Stimulated activated CD8-positive, alpha-beta memory T cell treated with anti-CD3 and anti-CD28 coated beads, Interleukin-4, amount 100 ng/mL, for 24 hours (primary cell): ENCODE measurements around the gene CD81.

ENCODE experiments used
- DNase-seq: peaks from one replicate; pipeline ENCODE4 v3.0.0-alpha.2; 2020; ENCODE audit warnings: low read depth

CD81 gene

DNA sequence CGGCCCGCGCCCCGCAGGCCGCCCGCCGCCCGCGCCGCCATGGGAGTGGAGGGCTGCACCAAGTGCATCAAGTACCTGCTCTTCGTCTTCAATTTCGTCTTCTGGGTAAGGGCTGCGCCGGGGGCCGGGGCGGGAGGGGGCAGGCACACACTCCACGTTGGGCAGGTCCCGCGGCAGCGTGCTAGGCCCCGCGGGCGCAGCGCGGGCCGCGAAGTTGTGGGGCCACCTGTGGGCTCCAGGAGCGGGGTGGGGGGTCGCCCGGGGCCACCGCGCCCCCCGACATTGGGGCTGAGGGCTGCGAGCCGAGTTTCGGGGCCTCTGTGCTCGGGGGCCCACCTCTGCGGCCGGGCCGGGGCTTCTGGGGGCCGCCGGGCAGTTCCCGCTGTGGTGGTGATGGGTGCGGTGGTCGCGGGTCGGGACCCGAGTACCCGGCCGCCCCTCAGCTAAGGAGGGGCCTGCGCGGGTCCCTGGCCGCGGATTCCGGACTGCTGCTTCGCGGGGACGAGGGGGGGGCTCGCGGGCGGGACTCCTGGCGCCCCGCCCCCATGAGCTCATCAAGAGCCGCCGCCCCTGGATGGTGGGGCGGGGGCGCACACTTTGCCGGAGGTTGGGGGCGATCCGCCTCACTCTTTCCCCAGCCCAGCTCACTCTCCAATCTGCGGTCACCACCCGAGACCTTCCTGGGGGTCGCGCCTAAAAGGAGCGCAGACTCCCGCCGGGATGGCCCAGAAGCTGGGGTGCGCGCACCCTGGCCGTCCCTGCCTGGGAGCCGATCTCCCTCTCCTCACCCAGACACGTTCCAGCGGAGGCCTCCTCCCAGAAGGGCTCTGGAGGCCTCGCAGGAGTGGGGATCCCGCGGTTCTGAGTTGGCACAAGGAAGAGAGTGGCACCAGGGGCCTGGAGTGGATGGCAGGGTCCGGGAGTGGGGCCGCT lies 667 bp downstream of the CD81 start:
- DNase-seq: no peak

DNA sequence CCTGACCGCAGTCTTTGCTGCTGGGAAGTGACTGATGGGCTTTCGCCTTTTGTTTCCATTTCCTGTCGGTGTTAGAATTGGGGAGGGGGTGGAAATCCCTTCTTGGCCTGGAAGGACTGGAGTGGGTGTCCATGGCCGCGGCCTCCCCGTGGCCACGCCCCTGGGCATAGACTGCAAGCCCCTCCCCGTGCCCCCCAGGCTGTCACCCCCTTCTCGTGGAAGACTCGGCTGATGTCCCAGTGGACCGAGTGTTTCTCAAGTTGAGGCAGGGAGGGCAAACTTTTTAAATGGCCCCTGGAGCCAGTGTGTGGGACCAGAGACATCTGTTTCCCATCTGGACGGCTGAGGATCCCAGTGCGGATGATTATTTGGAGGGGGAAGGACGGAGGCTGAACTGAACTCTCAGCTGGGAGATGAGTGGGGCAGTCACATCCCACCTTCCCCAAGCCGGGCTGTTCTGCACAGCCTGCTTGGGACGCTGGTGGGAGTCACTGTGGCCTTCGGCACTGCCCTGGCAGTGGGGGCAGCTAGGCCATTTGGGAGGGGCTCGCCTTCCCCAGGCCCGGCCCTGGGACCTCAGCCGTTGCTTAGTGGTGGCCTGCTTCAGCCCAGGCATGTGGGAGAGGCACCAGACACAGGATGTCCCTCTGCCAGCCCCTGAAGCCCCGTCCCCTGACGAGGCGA lies 1.6 kb downstream of the CD81 start:
- DNase-seq: no peak

DNA sequence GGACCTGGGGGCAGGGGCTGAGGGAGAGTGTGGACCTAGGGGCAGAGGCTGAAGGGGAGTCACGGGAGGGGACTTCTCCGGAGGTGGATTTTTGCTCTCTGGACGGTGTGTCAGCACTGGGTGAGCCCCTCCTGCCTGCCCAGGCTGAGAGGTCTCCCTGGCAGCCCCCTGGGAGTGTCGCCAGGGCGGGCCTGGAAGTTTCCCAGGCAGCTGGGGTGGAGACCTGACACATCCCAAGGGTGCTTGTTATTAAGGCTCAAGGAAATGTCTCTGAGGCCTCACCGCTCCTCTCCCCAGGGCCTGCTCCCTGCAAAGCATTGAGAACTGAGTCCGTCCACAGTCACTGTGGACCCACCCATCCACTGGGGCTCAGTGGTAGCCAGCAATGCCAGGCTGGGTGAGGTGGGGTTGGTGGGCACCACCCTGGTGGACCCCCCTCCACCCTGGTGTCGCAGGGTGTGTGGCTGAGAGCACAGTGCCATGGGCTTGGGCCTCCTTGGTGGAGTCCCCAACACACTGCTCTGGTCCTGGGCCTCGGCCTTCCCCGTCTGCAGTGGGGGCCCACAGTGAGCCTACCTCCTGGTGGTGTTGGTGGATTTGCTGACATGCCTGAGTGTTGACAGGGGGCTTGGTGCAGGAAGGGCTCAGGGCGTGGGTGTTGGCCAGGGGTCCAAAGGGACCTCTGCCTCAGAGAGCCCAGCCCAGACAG lies 2.5 kb downstream of the CD81 start:
- no peak for DNase-seq

DNA sequence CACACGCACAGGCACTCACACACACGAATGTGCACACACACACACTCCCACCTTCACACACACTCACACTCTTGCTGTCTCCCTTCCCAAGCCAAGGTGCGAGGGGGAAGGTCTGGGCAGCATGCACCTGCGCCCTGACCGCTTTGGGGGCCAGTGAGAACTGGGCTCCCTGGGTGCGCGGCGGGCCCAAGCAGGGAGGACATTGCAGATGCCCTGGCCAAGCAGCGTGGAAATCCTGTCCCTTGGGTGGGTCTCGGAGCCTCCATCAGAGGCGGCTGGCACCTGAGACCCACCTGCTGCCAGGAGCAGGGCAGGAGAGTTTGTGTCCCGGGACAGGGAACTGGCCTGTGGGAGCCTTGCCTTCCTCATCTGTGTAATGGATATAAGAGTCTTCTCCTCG lies 3.3 kb downstream of the CD81 start:
- DNase-seq: no peak

DNA sequence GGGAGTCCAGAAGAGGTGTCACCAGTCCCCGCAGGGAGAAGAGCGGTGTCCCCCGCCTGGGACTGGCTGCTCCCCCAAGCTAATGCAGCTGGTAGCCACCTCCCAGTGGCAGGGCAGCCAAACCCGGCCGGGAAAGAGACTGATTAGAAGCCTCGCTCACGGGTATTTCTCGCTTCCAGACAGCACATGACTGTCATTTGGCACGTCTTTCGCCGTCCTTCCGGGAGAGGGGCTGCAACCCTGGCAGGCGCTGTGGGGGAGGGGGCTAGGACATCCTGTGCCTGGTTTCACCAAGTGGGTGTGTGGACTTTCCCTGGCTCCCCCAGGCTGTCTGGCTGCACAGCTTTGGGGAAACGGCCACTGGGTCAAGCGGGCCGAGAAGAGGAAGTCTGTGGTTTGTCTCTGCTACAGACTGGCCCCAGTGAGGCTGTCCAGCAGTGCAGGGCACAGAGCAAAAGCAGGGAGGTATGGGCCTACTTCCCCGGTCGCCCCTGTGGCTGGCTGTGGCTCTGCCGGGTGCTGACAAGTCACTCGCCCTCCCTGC lies 3.8 kb downstream of the CD81 start:
- DNase-seq: no peak

DNA sequence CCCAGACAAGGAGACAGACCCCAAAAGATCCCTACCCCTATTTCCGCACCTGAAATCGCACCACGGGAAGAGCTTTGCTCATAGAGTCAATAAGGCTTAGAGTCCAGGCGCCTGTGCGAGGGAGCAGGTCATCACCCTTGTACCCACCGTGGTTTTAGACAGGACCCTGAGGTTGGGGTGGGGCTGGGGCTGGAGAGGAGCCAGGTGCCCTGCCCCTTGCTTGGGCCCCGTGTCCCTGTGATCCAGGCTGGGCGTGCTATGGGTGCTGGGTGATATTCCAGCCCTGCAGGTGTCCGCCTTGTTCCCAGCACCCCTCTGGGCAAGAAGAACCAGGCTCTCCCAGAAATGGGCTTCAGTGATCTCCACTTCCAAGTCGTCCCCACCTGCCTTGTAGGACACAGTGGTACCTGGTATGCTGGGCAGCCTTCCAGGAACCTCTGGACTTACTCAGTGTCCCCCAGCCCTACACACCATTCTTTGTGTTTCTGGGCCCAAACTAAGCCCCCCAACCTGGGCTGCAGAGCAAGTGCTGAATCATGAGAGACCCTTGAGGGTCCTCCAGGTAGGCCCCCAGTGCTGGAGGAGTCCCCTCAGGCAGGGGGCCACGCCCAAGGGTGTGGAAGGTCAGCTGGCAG lies 4.5 kb downstream of the CD81 start:
- DNase-seq: no peak

DNA sequence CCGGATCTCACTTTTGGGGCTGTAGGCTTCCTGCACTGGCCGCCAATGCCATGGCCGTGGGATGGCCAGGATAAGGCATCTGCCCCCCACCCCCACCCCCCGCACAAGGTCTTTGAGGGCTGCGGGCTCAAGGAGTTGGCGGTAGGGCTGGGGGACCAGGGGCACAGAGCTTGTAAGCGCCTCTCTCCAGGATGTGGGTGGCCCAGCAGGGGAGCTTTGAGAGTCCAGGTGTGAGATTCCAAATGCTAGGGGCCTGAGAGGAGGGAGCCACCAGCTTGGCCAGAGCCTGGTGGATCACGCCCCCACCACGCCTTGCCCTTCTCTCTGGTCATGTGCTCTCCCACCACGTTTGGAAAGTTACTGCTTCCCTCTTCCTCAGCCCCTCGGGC lies 5.0 kb downstream of the CD81 start:
- no peak for DNase-seq

DNA sequence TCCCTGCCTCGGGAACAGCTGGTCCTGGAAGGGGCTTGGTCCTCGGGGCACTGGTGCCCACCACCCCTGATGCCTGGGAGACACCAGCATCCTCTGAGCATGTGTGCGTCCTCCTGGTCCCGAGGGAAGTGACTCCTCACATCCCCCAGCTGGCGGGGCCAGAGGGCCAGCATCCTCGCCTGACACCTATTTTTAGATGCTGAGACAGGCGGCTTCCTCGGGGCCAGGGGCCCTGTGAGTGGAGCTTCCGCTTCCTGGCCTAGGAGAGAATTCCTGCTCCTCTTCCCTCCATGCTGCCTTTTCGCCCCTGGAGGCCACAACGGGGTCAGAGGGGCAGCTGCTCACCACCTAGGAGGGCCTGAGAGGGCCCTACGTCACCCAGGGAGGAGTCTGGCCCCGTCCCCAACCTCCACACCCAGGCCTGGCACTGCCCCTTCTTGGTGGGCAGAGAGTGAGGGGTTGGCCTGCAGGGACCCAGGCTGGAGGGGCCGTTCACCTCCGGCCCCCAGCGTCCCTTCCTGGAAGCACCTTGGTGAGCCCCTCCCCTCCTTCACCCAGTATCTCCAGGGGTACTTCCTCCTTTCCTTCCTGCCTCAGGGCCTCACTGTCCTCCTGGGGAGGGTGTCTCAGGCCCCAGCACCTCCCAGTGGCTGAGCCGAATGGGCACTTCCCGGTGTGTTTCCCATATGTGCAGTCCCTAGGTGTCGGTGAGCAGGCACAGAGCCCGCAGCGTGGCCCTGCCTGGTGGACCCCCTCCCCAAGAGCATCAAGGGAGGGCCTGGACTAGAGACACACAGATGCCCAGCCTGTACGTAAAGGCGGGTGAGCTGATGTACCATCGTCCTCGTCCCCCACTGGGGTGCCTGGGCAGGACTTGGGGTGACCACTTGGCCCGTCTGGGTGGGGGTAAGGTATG lies 6.1 kb downstream of the CD81 start:
- DNase-seq: no peak

DNA sequence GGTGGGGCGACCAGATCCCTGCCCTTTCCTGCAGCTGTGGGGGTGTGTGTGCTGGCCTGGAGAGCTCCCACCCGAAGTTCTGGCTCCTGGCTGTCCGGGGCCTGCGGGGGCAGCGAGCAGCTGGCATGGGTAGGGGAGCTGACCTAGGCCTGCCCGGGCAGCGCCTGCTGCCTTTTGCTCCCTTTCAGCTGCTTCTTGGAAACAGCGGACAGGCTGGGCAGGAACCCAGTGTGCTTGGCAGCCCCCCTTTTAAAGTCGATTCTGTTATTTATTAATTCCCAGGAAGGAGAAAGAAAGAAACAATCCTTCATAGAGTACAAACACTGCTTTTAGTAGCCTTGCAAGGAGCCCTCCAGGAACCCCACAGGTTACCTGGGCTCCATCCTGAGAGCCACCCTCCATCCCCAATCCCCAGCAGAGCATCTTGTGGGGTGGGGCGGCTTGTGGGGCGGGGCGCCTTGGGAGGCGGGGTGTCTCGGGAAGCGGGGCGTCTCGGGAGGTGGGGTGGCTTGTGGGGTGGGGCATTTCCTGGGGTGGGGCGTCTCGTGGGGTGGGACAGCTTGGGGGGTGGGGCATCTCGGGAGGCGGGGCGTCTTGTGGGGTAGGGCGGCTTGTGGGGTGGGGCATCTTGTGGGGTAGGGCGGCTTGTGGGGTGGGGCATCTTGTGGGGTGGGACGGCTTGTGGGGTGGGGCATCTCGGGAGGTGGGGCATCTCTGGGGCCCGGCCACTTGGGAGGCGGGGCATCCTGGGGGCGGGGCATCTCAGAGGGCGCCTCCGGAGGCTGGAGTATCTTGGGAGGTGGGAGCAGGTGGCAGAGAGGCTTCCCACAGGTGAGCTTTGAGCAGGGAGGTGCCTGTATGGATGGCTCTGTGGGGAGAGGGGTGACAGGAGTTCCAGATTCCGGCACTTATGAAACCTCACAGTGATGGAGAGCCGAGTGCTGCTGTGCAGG lies 7.0 kb downstream of the CD81 start:
- no peak for DNase-seq

DNA sequence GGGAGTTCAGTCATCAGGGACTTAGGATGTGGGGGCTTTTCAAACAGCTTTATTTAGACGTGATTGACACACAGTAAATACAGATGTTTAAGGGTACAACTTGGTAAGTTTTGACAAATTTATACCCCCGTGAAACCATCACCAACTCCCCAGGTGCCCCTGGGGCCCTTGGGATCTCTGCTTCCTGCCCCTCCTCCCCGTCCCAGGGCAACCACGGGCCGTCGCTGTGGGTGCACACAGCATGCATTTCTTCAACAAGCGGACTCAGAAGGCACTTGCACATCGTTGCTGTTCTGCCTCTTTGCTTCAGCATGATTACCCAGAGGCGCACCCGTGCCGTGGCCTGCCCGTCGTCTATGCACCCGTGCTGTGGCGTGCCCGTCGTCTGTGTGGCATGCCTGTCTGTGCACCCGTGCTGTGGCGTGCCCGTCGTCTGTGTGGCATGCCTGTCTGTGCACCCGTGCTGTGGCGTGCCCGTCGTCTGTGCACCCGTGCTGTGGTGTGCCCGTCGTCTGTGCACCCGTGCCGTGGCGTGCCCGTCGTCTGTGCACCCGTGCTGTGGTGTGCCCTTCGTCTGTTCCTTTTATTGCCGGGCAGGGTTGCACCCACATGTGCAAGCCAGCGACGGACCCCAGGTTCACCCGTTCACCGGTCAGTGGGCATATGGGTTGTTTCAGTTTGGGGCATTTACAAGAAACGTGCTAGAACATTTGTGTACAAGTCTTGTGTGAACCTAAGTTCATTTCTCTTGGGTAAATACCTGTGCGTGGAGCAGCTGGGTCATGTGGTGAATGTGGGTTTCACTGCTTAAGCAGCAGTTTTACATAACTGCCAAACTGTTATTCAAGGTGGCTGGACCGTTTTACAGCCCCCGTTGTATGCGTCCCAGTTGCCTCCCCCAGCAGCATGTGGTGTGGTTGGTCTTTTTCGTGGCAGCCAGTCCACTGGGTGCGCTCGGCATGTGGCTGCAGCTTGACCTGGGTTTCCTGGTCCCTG lies 8.3 kb downstream of the CD81 start:
- DNase-seq: no peak

DNA sequence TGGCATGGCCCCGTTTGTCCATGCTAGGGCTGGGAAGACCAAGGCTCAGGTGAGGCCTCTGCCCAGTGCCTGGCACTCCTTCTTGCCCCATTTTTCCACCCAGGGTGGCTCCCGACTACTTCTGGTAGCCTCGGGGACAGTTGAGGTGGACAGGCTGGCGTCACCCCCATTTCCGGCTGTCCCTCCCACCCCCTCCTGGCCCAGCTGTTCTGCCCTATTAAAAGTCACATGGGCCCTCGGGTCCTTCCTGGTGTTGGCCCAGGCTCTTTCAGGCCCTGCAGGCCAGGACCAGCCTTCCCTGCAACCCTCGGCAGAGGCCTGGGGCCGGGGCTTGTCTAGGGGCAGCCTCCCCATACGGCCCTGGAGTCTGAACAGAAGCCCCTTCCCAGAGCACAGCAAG lies 9.5 kb downstream of the CD81 start:
- DNase-seq: no peak

DNA sequence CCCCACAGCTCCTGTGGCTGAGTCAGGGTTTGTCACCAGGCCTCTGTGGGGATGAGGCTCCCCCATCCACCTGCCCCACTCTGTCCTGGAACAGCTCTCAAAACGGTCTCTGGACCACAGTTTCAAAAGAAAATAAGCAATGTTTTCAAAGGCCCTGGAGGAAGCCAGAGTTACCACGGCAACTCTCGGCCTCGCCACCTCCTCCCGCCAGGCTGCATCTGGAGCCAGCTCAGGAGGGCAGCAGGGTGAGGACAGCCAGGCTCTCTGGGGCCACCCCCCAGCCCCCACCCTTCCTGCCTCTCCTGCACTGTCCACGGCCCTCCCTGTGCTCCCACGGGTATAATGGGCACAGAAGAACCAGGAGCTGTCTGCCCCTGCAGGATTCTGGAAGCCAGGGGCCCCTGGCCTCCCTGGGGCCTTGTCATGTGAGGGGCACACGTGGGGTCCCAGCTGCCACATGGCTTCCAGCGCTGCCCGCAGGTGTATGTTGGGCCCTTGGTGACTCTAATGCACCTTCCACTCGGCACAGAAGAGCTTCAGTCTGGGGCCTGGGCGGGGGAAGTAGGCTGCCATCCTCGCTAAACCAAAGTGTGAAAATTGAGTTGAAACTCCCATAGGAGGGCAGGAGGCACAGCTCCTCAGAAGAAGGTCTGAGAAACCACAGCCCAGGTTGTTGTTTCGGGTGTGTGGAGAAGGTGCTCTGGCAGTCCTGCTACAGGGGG lies 10.3 kb downstream of the CD81 start:
- DNase-seq: no peak

DNA sequence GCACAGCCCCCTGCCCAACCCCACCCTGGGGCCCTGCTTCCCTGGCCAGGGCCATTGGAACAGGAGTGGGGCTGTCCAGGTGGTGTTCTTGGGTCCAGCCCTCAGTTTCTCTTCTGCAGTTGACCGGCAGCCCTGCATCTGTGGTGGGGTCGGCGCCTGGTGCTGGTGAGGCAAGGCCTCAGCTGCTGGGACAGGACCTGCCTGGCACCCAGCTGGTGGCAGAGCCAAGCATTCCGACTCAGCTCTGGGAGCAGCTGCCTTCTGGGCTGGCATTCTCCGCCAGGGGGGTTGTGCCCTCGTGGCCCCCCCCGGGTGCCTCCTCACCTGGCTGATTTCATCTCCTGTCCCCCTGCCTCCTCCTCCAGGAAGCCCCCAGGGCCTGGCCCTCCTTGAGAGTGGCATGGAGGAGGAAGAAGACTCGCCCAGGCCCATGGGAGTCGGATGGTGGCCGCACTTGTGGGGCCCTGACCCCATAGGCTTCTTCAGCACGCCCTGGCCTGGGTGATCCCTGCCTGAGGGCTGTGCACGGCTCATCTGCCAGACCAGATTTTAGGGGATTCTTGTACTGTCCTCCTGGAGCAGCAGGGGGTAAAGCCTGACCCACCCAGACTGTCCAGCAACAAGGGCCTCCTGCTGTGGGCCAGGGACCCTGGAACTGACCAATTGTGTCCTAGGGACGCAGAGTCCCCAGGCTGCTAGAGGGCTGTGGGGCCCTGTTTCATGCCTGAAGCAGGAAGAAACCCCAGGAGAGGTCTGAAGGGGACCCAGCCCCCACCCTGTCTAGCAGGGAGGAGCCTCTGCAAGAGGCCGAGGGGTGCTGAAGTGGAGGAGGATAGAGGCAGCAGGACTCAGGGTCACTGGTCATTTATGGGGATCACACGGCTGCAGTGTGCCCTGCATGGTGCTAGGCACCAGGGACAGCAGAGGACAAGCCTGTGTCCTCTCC lies 11.6 kb downstream of the CD81 start:
- no peak for DNase-seq

DNA sequence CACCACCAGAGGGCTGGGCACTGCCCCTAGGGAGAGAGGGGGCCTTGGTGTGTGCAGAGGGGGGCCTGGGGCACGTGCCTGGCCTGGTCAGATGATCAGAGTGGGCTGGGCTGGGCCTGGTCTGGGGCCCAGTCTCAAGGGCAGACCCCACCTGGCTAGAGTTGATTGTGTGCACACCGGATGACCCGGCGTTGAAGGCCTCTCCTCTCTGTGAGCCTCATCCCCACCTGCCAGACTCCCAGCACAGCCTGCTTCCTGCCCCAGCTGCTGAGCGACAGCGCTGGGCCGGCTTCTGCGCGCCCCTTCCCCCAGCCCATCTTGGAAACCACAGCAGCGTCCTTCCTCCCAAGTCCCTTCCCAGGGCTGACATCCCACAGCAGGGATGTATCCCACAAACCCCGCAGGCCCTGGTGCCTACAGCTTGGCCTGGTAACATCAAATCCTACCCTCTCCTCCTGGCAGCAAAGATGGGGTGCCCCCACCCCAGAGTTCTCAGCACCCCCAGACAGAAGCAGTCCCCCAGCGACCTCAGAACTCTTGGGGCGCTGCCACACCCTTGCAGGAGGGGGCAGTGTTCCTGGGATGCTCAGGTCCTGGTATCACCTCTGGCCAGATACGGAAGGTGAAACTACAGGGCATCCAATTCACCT lies 12.4 kb downstream of the CD81 start:
- DNase-seq: no peak

DNA sequence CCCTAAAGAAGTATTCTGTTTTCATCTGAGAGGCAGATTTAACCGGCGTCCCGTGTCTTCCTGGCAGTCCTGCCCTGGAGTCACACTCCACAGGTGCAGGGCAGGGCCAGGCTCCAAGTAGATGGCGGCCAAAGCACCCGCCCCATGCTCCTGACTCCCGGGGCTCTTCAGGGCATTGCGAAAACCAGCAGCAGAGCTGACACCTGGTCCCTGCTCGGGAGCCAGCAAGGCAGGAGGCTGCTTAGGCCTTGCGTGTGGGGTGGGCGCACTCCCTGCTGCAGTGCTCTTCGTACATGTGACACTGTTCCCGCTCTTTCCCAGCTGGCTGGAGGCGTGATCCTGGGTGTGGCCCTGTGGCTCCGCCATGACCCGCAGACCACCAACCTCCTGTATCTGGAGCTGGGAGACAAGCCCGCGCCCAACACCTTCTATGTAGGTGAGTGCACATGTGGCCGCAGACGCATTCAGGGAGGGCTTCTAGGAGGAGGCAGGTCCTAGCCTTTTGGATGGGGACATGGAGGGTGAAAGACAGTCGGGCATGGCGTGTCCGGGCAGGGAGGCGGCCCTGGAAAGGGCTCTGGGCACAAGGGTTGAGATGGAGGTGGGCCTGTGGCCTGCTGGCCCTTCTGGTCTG lies 13.1 kb downstream of the CD81 start:
- DNase-seq: no peak

DNA sequence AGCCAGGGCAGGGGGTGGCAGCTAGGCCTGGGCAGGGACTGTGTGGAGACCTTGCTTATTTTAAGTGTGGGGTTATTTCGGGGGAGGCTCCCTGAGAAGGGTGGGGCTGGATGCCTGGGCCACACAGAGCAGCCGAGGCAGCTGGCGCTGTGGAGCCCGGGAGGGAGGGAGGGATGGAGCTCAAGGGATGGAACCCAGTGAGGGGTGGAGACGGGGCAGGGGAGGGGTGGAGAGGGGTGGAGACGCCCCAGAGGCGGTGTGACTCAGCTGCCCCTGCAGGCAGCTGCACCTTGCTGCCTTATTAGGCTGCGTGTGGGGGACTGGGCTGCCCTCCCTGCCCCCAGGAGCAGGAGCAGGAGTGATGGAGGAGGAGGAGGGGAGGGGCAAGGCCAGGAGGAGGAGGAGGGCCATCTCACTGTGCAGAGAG lies 13.6 kb downstream of the CD81 start:
- no peak for DNase-seq
